ENCODE measurements around the gene LPCAT4.

The LPCAT4 gene

DNA sequence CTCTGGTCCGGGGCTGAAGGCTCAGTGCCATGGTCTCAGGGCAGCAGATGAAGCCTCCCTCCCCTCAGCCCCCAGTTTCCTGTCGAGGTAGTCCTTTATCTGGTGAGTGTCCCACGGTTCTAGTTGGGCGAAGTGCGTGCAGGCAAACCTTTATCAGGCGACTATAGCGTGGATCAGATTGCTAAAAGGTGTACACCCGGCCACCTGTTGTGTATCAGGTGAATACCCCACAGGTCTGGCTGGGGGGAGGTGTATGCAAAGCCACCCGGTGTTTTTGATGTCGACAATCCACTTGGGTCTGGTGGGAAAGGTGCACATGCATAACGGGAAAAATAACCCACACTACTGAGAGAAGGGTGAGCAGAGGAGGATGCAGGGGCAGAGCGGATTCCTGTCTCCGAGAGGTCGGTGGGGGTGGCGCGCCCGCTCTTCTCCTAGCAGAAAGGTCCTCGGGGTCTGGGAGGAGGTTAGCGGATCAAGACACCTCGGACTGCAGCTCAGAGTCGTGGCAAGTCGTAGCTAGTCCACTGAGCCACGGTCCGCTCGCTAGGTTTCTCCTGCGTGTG lies 29.9 kb downstream of the LPCAT4 start:
- TF ChIP-seq, protein P1, sequence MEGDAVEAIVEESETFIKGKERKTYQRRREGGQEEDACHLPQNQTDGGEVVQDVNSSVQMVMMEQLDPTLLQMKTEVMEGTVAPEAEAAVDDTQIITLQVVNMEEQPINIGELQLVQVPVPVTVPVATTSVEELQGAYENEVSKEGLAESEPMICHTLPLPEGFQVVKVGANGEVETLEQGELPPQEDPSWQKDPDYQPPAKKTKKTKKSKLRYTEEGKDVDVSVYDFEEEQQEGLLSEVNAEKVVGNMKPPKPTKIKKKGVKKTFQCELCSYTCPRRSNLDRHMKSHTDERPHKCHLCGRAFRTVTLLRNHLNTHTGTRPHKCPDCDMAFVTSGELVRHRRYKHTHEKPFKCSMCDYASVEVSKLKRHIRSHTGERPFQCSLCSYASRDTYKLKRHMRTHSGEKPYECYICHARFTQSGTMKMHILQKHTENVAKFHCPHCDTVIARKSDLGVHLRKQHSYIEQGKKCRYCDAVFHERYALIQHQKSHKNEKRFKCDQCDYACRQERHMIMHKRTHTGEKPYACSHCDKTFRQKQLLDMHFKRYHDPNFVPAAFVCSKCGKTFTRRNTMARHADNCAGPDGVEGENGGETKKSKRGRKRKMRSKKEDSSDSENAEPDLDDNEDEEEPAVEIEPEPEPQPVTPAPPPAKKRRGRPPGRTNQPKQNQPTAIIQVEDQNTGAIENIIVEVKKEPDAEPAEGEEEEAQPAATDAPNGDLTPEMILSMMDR (IDR thresholded peaks at IDR 0.05; ENCODE audit: low read depth, low read length): no peak
- peak overlapping the region; percentile 84 for H3K4me3 ChIP-seq (ENCODE audit: low read depth, low read length)

- TF ChIP-seq, protein P1 (IDR thresholded peaks at IDR 0.05; ENCODE audit: low read depth, low read length): no peak
- peak overlapping the region; percentile 84 for H3K4me3 ChIP-seq (ENCODE audit: low read depth, low read length)
These were observed 30.6 kb downstream of the LPCAT4 start for GRCh38 chr15:34336231-34336990.

DNA sequence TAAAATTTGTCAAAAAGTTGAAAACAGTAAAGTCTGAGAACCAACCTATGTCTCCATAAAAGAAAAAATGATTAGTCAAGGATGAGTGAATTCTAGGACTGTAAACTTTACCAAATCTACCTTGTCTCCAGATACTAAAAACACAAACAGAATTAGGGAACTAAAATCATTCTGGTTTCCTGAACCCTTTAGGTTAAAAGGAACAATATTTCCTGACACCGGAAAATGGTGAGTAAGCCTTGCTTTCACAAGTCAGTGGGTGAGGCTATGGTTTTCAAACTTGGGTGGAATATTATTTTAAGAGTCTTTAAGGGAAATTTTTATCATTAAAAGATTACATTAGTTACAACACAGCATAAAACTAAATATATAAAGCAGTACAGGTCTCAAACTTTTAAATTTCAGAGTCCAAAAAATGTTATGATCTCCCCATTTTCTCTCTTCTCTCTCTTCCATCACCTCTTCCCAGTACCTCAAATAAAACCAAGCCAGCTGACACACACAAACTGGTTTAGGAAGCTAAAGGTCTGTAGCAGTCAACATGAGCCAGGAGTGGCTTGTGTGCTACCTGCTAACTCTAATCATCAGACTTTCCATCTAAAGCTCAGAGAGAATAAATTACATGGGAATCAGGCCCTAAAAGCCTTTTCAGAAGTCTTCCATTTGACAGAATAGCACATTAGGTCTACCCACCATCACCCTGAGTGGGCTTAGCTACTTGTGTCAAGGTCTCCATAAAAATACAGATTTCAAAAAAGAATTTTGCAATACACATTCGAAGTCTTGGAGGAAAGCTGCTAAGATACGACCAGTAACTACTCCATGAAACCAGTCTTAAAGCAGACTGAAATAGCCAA lies 31.6 kb downstream of the LPCAT4 start:
- TF ChIP-seq, protein P1 (IDR thresholded peaks at IDR 0.05; ENCODE audit: low read depth, low read length): no peak
- no peak overlapping the region for H3K4me3 ChIP-seq (ENCODE audit: low read depth, low read length)

- H3K4me3 ChIP-seq (ENCODE audit: low read depth, low read length): no peak overlapping the region
- TF ChIP-seq, protein P1 (IDR thresholded peaks at IDR 0.05; ENCODE audit: low read depth, low read length): no peak
These were observed 32.3 kb downstream of the LPCAT4 start for GRCh38 chr15:34334672-34335071.

DNA sequence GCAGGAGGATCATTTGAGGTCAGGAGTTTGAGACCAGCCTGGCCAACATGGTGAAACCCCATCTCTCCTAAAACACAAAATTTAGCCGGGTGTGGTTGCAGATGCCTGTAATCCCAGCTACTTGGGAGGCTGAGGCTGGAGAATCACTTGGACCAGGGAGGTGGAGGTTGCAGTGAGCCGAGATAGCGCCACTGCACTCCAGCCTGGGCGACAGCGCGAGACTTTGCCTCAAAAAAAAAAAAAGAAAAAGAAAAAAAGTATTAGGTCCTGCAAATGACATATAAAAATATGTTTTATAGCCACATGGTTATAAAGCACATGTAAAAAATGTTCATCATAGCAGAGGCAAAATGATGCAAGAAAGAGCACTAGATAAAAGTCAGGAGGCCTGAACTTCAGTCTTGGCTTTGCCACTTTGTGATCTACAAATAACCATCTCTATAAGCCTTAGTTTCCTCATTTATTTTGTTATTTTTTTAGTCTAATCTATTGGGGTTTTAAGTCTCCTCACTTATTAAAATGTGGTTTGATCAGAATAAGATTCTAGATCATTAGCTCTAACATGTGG lies 34.4 kb downstream of the LPCAT4 start:
- H3K4me3 ChIP-seq (ENCODE audit: low read depth, low read length): no peak overlapping the region
- TF ChIP-seq, protein P1 (IDR thresholded peaks at IDR 0.05; ENCODE audit: low read depth, low read length): no peak

GRCh38 chr15:34331809-34332208 lies 35.2 kb downstream of the LPCAT4 start:
- H3K4me3 ChIP-seq (ENCODE audit: low read depth, low read length): no peak overlapping the region
- TF ChIP-seq, protein P1 (IDR thresholded peaks at IDR 0.05; ENCODE audit: low read depth, low read length): no peak
